ENCODE results near the gene NDUFS6.

NDUFS6 gene

DNA sequence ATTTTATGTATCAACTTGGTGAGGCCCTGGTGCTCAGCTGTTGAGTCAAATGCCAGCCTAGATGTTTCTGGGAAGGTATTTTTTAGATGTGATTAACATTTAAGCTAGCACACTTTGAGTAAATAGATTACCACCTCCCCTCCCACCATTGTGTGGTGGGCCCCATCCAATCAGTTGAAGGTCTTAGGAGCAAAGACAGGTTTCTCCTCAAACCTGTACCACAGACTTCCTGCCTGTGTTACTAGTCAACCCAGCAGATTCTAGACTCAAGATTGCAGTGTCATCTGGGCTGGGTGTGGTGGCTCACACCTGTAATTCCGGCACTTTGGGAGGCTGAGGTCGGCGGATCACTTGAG lies 35.3 kb upstream of the NDUFS6 start:
- DNase-seq (ENCODE audit: low spot score) = no peak

DNA sequence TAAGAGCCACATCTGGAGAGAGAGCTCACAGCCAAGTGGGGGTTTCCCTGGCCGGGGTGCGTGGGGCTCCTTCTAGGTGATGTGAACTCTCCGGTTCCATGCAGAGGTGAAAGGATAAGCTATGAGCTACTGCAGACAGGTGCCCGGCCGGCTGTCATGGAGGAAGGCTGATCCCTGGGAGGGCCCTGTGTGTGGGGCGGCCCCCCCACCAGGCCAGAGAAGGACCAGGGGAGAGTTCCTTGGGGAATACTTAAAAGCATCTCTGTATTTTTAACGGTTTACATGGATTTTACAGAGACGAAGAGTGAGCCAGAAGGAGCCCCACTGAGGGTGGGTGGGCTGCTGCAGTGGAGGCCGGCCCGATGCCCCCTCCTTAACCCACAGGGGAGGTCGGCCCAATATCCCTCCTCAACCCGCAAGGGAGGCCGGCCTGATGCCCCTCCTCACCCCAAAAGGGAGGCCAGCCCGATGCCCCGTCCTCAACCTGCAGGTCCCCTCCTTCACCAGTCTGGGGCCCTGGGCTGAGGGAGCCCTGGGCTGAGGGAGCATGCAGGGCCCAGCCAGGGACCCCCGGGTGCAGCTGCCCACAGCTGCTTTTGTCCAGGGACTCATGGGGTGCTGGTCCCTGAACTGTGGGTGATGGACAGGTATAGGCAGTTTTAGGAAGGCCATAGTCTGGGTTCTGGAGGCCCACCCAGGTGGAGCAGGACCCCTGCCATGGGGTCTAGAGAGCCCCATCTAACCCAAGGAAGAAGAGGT lies 33.5 kb upstream of the NDUFS6 start:
- no peak for DNase-seq (ENCODE audit: low spot score)

DNA sequence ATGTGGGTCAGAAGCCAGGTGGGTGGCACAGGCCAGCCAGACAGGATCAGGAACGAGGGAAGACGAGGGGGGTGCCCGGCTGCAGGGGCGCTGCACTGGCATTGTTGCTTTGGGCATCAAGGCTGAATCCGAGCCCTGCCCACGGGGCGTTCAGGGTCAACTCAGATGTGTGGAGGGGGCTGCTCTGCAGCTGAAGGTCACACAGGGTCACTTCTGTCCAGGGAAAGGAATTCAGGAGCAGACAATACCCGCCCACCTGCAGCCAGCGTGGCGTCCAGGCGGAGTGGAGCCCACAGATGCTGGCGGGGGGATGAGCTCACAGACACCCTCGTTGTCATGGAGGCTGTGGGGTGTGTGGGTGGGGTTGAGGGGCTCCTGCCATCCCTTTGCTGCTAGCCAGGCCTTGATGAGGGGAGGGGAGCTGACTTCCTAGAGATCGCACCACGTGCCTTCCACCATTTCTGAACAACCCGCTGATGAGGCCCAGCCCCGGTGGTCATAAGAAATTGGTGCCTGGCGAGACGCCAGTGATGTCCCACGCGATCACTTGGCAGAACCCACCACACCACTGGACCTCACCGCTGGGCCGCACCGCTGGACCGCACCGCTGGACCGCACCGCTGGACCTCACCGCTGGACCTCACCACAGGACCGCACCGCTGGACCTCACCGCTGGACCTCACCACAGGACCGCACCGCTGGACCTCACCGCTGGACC lies 32.8 kb upstream of the NDUFS6 start:
- no peak for DNase-seq (ENCODE audit: low spot score)

DNA sequence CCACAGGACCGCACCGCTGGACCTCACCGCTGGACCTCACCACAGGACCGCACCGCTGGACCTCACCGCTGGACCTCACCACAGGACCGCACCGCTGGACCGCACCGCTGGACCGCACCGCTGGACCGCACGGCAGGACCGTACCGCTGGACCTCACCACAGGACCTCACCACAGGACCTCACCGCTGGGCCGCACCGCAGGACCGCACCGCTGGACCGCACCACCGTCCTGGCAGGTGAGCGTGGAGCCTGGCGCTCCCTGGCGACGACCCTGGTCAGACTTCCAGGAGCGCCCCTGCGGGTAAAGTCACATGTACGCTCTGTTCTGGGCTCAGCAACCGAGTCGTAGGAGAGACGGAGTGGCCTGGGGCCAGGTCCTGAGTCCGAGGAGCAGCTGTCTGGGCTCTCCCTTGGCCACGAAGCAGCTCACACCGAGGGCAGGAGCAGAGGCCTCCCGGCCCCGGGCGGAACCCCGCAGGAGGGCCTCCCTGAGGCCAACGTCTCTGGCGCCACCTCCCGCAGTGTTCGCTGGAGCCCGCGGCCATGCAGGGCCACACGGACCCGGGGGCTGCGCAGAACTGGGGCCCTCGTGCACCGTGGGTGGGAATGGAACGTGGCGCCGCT lies 32.1 kb upstream of the NDUFS6 start:
- DNase-seq (ENCODE audit: low spot score) = no peak

DNA sequence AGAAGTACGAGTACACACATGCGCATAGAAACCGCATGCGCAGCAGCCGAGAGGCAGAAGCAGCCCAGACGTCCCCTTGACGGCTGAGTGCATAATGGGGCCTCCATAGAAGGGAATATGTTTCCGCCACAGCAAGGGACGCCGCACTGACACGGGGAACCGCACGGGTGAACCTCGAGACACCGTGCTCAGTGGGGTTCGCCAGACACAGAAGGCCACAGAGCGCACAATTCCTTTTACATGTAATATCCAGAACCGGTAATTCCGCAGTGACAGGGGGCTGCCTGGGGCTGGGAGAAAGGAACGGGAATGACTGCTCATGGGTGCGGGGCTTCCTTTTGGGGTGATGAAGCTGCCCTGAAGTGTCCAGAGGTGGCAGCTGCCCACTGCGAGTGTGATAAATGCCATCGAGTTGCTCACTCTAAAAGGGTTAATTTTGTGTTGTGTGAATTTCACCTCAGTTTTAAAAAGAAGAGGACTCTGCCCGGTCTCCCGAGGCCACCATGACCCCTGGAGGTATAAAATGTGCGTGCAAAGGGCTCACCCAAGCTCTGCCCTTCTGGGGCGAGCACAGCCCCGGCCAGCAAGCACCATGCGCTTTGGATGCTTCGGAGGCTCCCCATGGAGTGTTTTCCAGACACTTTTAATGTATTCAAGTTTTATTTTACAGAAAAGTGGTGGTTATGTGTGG lies 31.3 kb upstream of the NDUFS6 start:
- no peak for DNase-seq (ENCODE audit: low spot score)

DNA sequence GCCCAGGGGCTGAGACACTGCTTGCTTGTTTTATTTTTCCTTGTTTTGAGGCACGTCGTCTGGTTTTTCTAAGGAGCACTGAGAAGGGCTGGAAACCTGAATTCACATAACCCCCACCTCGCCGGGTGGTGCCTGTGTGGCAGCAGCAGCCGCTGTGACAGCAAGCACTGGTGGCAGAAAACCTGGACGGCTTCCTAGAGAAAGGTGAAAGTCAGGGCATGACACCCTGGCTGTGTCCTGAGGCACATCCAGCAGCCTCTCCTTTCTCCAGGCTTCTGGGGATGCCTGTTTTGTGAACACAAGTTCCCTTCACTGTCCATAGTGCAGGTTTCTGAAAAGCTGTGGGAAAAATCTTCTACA lies 30.8 kb upstream of the NDUFS6 start:
- DNase-seq (ENCODE audit: low spot score) = no peak

DNA sequence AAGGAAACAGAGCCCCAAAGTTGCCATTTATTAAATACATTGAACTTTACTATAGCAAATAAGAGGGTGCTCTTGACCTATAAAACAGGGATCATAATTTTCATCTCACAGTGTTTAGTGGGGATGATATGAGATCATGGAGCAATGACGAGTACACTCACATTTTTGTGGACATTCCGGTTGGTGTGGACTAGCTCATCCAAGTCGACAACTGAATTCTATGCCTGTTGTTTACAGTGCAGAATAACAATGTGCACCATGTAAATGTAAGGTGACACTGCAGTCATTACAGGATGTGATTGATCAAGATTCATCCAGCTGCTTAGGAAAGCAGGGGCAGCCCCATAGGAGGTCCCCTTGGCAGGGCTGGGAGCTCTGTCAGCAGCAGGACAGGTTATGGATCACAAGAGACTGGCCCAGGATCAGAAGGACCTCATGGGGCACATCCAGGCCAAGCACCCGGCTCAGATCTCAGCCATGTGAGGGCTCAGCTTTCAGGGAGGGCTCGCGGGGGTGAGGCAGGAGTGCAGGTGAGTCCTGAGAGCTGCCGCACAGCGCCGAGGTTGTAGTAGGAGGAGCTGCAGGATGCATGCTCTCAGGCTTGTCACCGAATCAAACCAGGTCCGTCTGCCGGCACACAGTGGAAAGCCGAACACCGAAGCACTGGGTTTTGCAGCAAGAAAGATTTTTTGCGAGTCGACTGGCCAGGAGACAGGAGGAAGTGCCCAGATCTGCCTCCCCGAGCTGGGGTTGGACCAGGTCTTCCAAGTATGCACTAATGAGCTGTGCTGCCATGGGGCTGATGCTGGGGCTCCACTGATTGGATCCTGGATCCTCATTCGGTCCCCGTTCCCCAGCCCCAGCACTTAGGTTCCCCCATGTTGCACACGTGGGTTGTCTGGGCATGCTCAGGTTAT lies 29.8 kb upstream of the NDUFS6 start:
- no peak for DNase-seq (ENCODE audit: low spot score)

DNA sequence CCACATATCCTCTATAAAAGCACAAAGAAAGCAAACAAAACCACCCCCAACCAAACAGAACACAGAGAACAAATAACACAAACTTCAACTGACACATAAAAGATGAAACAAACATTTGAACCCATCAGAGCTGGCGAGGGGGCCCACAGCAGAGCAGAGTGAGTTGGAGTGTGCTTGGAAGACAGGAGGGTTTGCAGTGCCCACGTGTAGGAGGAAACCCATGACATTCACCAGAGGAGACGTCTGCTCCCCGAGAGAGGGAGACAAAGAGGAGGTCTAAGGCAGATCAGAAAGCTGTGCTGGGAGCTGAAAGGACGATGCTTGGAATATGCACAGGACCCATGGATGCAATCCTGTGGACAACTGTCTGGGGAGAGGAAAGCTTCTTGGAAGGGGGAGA lies 28.6 kb upstream of the NDUFS6 start:
- no peak for DNase-seq (ENCODE audit: low spot score)

DNA sequence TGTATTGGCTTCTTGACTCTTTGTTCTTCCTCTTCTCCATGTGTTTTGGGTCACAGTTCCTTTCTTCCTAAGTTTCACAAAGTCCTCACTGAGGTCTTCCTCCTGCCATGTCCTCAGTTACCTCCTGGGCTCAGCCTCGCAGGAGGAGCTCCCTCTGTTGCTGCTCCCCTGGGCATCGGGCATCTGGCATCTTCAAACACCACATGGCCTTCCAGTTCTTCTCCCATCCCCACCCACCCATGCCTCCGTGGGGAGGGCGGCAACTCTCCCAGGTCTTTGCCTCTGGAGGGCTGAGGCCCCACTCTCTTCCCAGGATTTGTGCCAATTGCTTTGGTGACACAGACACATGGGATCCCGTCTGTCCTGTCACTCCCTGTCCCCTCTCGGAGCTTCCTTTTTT lies 24.4 kb upstream of the NDUFS6 start:
- no peak for DNase-seq (ENCODE audit: low spot score)

DNA sequence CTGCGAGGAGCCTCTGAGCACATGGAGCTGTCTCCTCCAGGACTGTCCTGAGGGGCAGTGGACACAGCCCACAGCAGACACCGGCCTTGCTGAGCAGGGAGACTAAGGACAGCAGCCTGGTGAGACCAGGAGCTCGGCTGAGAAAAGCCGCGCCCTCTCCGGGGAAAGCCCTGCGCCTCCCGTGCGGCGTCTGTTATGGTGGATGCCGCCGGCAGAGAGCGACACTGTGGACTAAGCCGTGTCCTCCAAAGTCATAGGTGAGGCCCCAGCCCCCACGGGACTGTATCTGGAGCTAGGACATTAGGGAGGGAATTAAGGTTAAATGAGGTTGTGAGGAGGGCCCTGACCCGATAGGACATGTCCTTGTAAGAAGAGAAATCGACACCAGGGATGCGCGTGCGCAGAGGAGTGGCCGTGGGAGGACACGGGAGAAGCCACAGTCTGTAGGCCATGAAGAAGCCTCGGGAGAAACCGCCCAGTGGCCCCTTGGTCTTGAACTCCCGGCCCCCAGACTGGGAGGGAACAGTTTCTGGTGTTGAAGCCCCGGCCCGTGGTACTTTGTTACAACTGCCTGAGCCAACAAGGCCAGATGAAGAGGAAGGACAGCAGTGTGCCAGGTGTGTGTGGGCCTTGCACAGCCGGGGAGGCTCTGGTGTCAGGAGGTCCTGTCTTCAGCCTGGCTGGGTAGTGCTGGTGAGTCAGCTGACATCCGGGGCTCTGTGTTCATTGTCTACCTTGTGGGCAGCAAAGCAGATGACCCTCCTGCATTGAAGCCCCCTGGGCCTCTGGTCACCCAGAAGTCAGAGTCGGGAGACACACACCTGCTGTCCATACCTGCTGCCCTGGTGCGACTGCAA lies 23.7 kb upstream of the NDUFS6 start:
- DNase-seq (ENCODE audit: low spot score) = no peak

DNA sequence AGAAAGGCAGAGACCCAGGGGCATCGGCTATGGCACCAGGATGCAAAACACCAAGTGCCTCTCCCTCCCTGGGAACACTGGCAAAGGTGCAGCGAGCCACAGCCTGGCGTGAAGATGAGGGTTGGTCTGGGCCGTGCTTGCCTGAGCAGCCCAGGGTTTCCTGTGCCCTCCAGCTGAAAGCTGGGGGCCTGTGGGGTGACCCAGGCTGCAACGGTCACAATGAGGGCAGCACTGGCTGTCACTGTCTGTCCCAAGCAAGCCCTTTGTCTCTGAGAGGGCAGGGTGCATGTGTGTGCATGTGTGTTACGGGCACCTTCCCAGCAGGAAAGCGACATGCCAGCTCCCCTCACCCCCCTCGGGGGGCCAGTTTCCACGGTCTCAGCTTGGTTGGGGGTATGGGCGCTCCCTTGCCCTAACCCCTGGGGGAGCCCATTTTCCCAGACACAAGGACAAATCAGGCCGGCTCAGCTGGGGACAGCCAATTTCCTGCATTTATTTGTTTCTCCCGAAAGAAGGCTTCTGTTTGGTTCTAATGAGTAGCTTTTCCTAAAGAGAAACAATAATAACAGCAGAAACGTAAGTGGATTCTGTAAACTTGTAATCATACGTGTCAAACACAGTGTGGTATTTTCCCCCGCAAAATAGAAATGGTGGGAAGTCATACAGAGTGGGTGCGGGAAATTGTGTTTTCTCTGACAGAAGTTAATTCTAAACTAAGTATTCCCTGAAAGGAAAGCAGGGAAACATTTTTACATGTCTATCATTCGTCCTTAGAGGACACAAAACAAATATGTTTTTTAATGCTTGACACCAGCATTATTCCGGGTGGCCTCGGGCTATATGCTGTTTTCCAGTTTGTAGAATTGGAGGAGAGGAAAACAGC lies 22.8 kb upstream of the NDUFS6 start:
- no peak for DNase-seq (ENCODE audit: low spot score)

DNA sequence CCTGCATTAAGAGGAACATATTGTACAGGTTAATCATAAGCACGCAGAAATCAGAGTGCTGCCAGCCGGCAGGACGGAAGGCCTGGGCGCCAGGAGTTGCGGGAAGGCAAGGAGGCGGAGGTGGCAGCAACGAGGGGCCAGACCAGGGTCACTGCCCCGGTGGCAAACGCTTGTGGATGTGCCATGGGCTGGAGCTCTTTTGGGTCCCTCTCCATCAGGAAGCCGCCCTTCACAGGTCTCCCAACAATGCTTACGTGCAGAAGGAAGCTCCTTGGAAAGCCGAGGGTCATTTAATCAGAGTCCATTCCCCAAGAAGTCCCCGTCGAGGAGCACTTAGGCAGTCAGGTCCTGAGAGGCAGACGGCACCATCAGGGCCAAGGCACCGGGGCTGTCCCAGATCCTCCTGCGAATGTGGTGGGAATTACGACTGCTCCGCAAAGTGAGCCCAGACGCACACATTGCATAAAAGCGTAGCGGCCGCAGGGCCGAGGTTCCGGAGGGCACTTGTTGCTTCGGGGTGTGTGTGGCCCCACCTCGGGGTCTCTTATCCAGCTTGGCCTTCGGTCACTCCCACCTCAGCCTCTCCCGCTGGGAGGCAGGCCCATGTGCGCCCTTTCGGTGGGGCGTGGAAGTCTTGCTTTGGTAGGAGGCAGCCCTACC lies 22.1 kb upstream of the NDUFS6 start:
- no peak for DNase-seq (ENCODE audit: low spot score)

DNA sequence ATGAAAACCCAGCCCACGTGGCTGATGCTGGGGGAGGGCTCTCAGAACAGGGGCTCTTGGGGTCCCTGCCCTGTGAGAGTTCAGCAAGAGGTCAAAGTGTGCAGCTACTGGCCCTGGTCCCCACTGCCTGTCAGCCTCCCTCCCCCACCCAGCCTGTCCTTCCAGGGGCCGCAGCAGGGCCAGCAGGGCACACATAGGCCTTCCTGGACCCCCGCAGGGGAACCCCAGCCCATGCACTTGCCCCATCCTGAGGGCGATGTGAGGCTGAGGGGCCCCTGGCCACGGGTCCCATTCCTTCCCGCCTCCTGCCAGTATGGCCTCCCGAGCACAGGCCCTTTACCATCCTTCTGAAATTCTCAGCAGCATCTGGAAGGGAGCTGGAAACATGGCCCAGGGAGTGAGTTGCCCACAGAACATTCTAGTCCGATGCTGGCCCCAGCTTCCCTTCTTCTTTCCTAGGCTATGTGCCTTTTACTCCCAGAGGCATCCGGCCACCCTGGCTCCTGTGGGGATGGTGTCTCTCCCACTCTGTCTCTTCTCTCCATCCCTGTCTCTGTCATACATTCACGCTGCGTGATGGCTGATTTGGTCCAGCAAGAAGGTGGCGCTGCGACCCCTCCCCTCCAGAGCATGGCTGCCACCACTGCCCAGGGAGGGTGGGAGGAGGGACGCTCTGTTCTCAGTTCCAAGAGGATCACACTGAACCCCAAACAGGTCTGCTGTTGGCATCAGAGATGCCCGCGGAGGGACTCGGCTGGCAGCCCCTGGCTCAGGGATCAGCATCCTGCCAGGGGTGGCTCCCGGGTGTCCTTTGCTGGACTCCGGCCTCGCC lies 21.2 kb upstream of the NDUFS6 start:
- no peak for DNase-seq (ENCODE audit: low spot score)

DNA sequence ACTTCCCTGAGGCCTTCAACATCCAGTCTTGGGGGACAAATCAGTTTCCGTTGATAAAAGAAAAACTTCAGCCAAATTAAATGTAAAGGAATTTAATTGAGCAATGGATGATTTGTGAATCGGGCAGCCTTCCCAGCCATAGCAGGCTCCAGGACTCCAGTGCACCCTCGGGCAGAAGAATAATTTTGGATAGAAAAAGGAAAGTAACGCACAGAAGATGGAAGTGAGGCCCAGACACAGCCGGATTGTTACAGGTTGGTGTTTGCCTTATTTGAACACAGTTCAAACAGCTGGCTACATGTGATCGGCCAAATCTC lies 20.6 kb upstream of the NDUFS6 start:
- no peak for DNase-seq (ENCODE audit: low spot score)

DNA sequence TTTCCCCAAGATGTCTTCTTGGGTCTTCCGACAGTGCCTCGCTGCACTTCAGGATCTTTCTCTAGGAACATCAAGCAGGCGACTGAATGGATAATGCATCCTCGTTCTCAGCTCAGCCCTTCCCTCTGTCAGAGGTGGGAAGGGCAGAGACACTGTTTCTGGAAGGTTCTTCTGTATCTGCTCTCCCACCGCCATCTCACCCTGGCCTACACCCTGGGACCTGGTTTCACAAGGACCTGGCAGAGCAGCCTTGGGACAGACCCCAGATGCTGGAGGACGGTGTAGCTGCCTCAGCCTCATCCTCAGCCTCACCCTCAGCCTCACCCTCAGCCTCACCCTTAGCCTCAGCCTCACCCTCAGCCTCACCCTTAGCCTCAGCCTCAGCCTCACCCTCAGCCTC lies 20.1 kb upstream of the NDUFS6 start:
- DNase-seq (ENCODE audit: low spot score) = no peak

DNA sequence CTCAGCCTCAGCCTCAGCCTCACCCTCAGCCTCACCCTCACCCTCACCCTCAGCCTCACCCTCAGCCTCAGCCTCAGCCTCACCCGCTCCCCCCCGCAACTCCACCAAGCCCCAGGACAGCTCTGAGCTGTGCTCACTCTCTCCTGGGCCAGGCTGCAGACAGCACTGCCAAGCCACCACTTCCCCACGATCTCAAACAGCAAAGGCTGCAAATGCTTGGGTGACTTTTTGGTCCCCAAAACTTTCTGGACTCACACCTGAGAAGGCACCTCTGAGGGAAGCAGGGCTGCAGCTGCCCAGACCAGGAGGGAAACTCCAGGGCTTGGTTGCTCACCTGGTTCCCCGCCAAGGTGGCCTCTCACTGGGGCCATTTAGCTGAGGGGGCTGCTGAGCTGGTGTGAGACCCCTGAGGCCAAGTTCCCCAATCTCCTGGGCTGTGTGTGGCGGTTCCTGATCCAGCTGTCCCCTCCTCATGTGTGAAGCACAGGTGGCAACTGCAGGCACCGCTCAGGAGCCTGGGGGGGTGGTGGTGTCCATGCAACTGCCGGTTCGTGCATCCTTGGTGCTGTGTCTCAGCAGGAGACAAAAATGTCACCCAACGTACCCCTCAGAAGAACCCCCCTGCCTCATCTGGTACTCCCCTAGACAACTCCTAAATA lies 19.4 kb upstream of the NDUFS6 start:
- no peak for DNase-seq (ENCODE audit: low spot score)

DNA sequence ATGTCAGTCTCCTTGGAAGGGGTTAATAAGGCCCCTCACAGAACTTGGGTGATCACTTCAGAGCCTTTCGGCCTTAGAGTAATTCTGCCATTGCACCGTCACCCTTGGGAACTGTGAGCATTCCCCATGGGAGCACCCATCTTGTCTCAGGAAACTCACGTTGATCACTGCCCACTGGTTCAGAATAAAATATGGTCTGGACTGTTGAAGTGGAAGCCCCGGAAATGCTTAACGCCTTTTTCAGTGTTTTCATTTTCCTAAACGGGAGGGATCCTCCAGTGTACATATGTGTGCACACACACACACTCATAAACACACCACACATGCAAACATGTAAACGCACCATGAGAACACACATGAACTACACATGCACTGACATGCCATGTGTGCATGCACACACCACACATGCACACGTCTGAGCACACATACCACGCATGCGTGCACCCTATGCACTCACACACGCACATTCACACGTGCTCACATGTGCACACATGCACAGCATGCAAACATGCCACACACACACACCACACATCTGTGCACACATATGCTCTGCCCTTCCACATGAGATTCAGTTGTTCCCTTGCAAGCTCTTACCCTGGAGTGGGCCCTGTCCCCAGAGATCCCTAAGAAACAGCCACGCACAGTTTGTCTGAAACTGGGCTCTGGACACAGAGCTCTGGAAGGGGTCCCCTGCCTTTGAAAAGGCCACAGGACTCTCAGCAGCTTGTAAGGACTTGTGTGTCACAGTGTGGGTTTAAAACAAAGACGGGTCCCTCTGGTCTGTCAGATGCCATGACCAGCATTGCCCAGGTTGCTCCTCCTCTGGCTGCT lies 18.6 kb upstream of the NDUFS6 start:
- no peak for DNase-seq (ENCODE audit: low spot score)

Data from globus pallidus (tissue), 1 donor.